GM12878 (cell line): ENCODE data around the gene PPCS. TPM values are rescaled to one million over a fixed set of nuclear protein-coding genes. Genes with fewer than 3 reads are reported as not detected.

Experiments
- ATAC-seq: fragments of 200-7000 bp; cut with Tn5 transposase; 3 replicates; pipeline ENCODE4 v1.9.1; 2020; ENCODE audit warnings: mild to moderate bottlenecking, moderate library complexity
- BruUV-seq: library from RNA; stranded (reverse); fragments of 400-500 nt; replicated peaks from 2 replicates; lab custom pipeline; 2021; lab: Mats Ljungman, UMichigan
- CTCF ChIA-PET: fragments of 300-600 bp; sonication (Branson Sonifier 250); formaldehyde crosslinking; extraction: SDS; loops from one replicate; lab custom pipeline; 2021; ENCODE audit warnings: inconsistent platforms; lab: Yijun Ruan, JAX
- POLR2A ChIA-PET: fragments of 350-600 bp; formaldehyde crosslinking; extraction: SDS; loops from one replicate; lab custom pipeline; 2021; ENCODE audit warnings: inconsistent platforms; lab: Charles Lee
- RAD21 ChIA-PET: fragments of 300-600 bp; sonication (Branson Sonifier 250); formaldehyde crosslinking; loops from one replicate; lab custom pipeline; 2023; ENCODE audit warnings: antibody characterized with exemption; ENCODE audit not compliant: unreplicated experiment; lab: Charles Lee
- SMC1A ChIA-PET: fragments of 300-600 bp; sonication (Branson Sonifier 250); formaldehyde crosslinking; loops from one replicate; lab custom pipeline; 2023; ENCODE audit not compliant: unreplicated experiment, uncharacterized antibody; lab: Charles Lee
- DNase-seq: peaks from one replicate; pipeline ENCODE4 v3.0.0-alpha.2; 2011; ENCODE audit warnings: low read depth, low spot score
- FAIRE-seq: peaks from 3 replicates; lab custom pipeline; 2011; peaks lifted over from hg19 to GRCh38; lab: Jason Lieb, UNC
- H2AFZ ChIP-seq: 2 replicates; pipeline ENCODE4 v1.6.0; 2011; ENCODE audit warnings: low read depth, low read length, control low read depth; ENCODE audit not compliant: control insufficient read depth
- H3K27ac ChIP-seq: 2 replicates; pipeline ENCODE4 v1.5.1; 2011; ENCODE audit warnings: control low read depth; ENCODE audit not compliant: control insufficient read depth, insufficient read depth
- H3K27me3 ChIP-seq, 2 experiments: replicated peaks in 1 of 2; 2 replicates each; pipeline versions ENCODE4 v1.6.0 to v1.6.1; 2011; ENCODE audit warnings: low read length in 1 of 2; ENCODE audit not compliant: control insufficient read depth in 2 of 2, insufficient read depth in 2 of 2
- H3K36me3 ChIP-seq, 2 experiments: 2 replicates each; pipeline ENCODE4 v1.5.1; 2011; ENCODE audit warnings: low read length in 1 of 2; ENCODE audit not compliant: control insufficient read depth in 2 of 2, insufficient read depth in 2 of 2
- H3K4me1 ChIP-seq: 2 replicates; pipeline ENCODE4 v1.6.1; 2011; ENCODE audit warnings: mild to moderate bottlenecking, low read length, moderate library complexity, mixed read lengths; ENCODE audit not compliant: control insufficient read depth, insufficient read depth
- H3K4me2 ChIP-seq: 2 replicates; pipeline ENCODE4 v1.6.0; 2011; ENCODE audit warnings: control low read depth; ENCODE audit not compliant: control insufficient read depth, insufficient read depth
- H3K4me3 ChIP-seq: fragments of 200-600 bp; sonication (generic); 2 replicates; pipeline ENCODE4 v1.5.1; 2016
- H3K79me2 ChIP-seq: 2 replicates; pipeline ENCODE4 v1.6.0; 2011; ENCODE audit warnings: low read length; ENCODE audit not compliant: control insufficient read depth, insufficient read depth
- H3K9ac ChIP-seq: 2 replicates; pipeline ENCODE4 v1.8.0; 2011; ENCODE audit warnings: low read length, control low read depth, mixed read lengths; ENCODE audit not compliant: control insufficient read depth, insufficient read depth
- H3K9me3 ChIP-seq: replicated peaks from 3 replicates; pipeline ENCODE4 v1.5.1; 2011; ENCODE audit warnings: mild to moderate bottlenecking, low read length; ENCODE audit not compliant: control insufficient read depth, insufficient read depth
- H4K20me1 ChIP-seq: 2 replicates; pipeline ENCODE4 v1.6.0; 2011; ENCODE audit not compliant: control insufficient read depth, insufficient read depth
- BACH1 ChIP-seq: fragments of 450-650 bp; IDR thresholded peaks from 2 replicates; pipeline ENCODE4 v1.6.1; 2017; ENCODE audit warnings: mild to moderate bottlenecking, borderline replicate concordance
- E2F8 ChIP-seq: fragments of 450-650 bp; IDR thresholded peaks from 2 replicates; pipeline ENCODE4 v1.6.1; 2018; ENCODE audit warnings: mild to moderate bottlenecking, low read depth, moderate library complexity; ENCODE audit not compliant: partially characterized antibody
- GATAD2B ChIP-seq: fragments of 450-650 bp; conservative IDR thresholded peaks from 2 replicates; pipeline ENCODE4 v1.6.1; 2017; ENCODE audit warnings: low read depth, mild to moderate bottlenecking, moderate library complexity
- HDAC6 ChIP-seq: fragments of 200-600 bp; sonication (generic); IDR thresholded peaks from one replicate; pipeline ENCODE4 v1.8.0; 2017; ENCODE audit warnings: antibody characterized with exemption; ENCODE audit not compliant: unreplicated experiment
- IRF4 ChIP-seq: IDR thresholded peaks from 2 replicates; pipeline ENCODE4 v1.6.1; 2011; ENCODE audit warnings: low read depth, low read length
- MTA3 ChIP-seq: IDR thresholded peaks from 2 replicates; pipeline ENCODE4 v1.6.1; 2012; ENCODE audit warnings: low read length, inconsistent platforms, borderline replicate concordance
- NBN ChIP-seq: fragments of 450-650 bp; IDR thresholded peaks from 2 replicates; pipeline ENCODE4 v1.6.1; 2016
- NR2C1 ChIP-seq: fragments of 450-650 bp; IDR thresholded peaks from 2 replicates; pipeline ENCODE4 v1.6.1; 2017; ENCODE audit warnings: antibody characterized with exemption, mild to moderate bottlenecking, moderate library complexity
- POLR2A ChIP-seq: IDR thresholded peaks from 2 replicates; pipeline ENCODE4 v1.6.1; 2011; ENCODE audit warnings: low read depth, mild to moderate bottlenecking, low read length
- RCOR1 ChIP-seq: conservative IDR thresholded peaks from 2 replicates; pipeline ENCODE4 v1.6.1; 2012; ENCODE audit warnings: low read depth, low read length, improper control_type of control experiment
- STAT3 ChIP-seq: IDR thresholded peaks from 2 replicates; pipeline ENCODE4 v1.6.1; 2011; ENCODE audit warnings: low read depth, low read length, improper control_type of control experiment
- ZNF274 ChIP-seq: IDR thresholded peaks from one replicate; pipeline ENCODE4 v1.8.0; 2011; ENCODE audit not compliant: insufficient read length, insufficient read depth
- WGBS: methylation state at CpG from one replicate; pipeline ENCODE4 v1.1.6; 2016; ENCODE audit warnings: low lambda C conversion rate; ENCODE audit not compliant: insufficient replicate concordance, insufficient coverage; ENCODE audit errors: missing lambda C conversion rate; 5-methylcytosine and 5-hydroxymethylcytosine counted together
- in situ Hi-C: fragments of 300-500 bp; cut with MboI; formaldehyde crosslinking; loops from 9 replicates; pipeline ENCODE4 v1.14.3; 2018; ENCODE audit warnings: mixed read lengths
- intact Hi-C: fragments of 100-400 bp; cut with micrococcal nuclease; formaldehyde crosslinking; loops from one replicate; pipeline ENCODE4 v1.14.2; 2022; ENCODE audit not compliant: unreplicated experiment
- polyA plus RNA-seq, 11 experiments: library from polyadenylated mRNA; depleted of rRNA in 4 of 11; unstranded in 6 of 11; stranded (reverse) in 5 of 11; fragments of >200 nt; fragmentation: Nextera tagmentation in 4 of 11; fragmentation: Illumina TruSeq in 1 of 11; extraction: Ambion mirVana in 4 of 11; extraction: Trizol in 1 of 11; gene quantifications; 1 replicate in 1 of 11; 2 replicates in 10 of 11; pipeline versions ENCODE4 v1.2.1 to v1.2.3, GENCODE V29; 2011 to 2016; ENCODE audit warnings: inconsistent platforms in 2 of 11, missing spikeins in 2 of 11, low read depth in 1 of 11
- total RNA-seq, 4 experiments: library from RNA; depleted of rRNA in 3 of 4; stranded (reverse); fragments of >200 nt in 3 of 4; fragmentation: Illumina TruSeq in 1 of 4; extraction: Trizol in 1 of 4; gene quantifications; 2 replicates each; pipeline versions ENCODE4 v1.2.1 to v1.2.3, GENCODE V29; 2013 to 2021
- TF ChIP-seq, protein P1 (sequence below): fragments of 450-650 bp; IDR thresholded peaks from 2 replicates; pipeline ENCODE4 v1.6.1; 2018; ENCODE audit warnings: borderline replicate concordance, mild to moderate bottlenecking; ENCODE audit not compliant: partially characterized antibody

Gene PPCS
- total and polyA plus RNA-seq, 10 of the 15 experiments (the other 5 are each of a cell fraction or from before 2014, with no cell fraction given), result 35.6 to 79.4 (median 51.9) TPM

DNA sequence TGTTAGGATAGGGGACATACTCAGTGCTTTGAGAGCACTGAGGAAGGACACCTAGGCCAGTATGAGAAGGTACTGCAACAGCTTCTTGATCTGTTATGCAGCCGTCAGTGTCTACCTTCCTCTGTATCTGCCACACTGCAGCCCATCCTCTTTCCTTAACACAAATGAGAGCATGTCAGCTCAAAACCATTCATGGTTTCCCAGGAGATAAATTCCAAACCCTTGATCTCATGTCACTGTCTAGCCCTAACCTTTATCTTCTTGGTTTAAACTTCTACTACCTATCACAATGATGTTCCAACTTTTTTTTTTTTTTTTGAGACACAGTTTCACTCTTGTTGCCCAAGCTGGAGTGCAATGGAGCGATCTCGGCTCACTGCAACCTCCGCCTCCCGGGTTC is 1.9 kb upstream of the PPCS start:
- POLR2A ChIA-PET, result interaction anchor here (0.6 kb wide), 1 partner anchor 16 kb away, joined by 4 read pairs; no protein-coding TSS in a partner anchor
- in situ Hi-C loops, result no loop called here
- no peak for TF ChIP-seq BACH1
- TF ChIP-seq, all 136 proteins: peak for 0

GRCh38 chr1:42456754-42457089 is 379 bp downstream of the PPCS start:
- in situ Hi-C loops, result no loop called here
- Histone ChIP-seq H2AFZ (peak overlapping the region; percentile 99), H3K4me3 (peak overlapping the region; percentile 92), H3K4me2 (peak overlapping the region; percentile 93), H3K27me3 (no peaks in the 10 kb centered on the region), H3K79me2 (peaks cover 22% of the 10 kb centered on the region), H4K20me1 (no peaks in the 10 kb centered on the region), H3K36me3 (peaks cover 0 to 8% of the 10 kb centered on the region in 2 experiments; a peak in 1 of 4 replicates), H3K9me3 (no peaks in the 10 kb centered on the region), H3K4me1 (peaks cover 5% of the 10 kb centered on the region), H3K27ac (peak overlapping the region; percentile 82), H3K9ac (peak overlapping the region; percentile 86)
- peak; percentile 83 for ATAC-seq
- intact Hi-C loops, result loop anchor here (5.0 kb wide), 1 partner anchor 114 kb away; no protein-coding TSS in a partner anchor
- FAIRE-seq, result no peak
- ChIA-PET SMC1A (interaction anchor here (0.6 to 1.1 kb wide), 3 partner anchors 9 to 201 kb away, joined by 3 to 4 read pairs (median 3); partner anchors contain the start of gene PPIH), CTCF (no interaction called here), RAD21 (interaction anchor here (1.2 kb wide), 1 partner anchor 12 kb away, joined by 4 read pairs; no protein-coding TSS in a partner anchor), POLR2A (interaction anchor here (1.0 to 1.6 kb wide), 3 partner anchors 98 to 315 kb away, joined by 3 to 4 read pairs (median 3); partner anchors contain the start of genes C1orf50 and P3H1)
- 1% methylated on average over 23 of the region's 23 CpGs for WGBS
- no TSS peak for BruUV-seq
- peak; percentile 26 for DNase-seq
- TF ChIP-seq MTA3 (no peak; the same call in 1 of the 2 replicates), HDAC6 (no peak), BACH1 (no peak), GATAD2B (peak; percentile 19), RCOR1 (no peak), E2F8 (no peak), IRF4 (no peak), POLR2A (peak; percentile 7; the same call in 1 of the 2 replicates), NR2C1 (peak; percentile 62), STAT3 (no peak), NBN (peak; percentile 5; the same call in 1 of the 2 replicates), ZNF274 (no peak)
- TF ChIP-seq, protein P1, sequence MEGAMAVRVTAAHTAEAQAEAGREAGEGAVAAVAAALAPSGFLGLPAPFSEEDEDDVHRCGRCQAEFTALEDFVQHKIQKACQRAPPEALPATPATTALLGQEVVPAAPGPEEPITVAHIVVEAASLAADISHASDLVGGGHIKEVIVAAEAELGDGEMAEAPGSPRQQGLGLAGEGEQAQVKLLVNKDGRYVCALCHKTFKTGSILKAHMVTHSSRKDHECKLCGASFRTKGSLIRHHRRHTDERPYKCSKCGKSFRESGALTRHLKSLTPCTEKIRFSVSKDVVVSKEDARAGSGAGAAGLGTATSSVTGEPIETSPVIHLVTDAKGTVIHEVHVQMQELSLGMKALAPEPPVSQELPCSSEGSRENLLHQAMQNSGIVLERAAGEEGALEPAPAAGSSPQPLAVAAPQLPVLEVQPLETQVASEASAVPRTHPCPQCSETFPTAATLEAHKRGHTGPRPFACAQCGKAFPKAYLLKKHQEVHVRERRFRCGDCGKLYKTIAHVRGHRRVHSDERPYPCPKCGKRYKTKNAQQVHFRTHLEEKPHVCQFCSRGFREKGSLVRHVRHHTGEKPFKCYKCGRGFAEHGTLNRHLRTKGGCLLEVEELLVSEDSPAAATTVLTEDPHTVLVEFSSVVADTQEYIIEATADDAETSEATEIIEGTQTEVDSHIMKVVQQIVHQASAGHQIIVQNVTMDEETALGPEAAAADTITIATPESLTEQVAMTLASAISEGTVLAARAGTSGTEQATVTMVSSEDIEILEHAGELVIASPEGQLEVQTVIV, result peak; percentile 82

More for the DNA sequence above, 1.9 kb upstream of the PPCS start:
- peaks cover 0 to 8% of the 10 kb centered on the region in 2 experiments; a peak in 1 of 4 replicates for H3K36me3 ChIP-seq
- H3K9ac ChIP-seq, result no peak overlapping the region
- ATAC-seq (no peak), FAIRE-seq (no peak), DNase-seq (no peak)
- BruUV-seq, result no TSS peak
- no peak overlapping the region for H3K27ac ChIP-seq
- no peak overlapping the region for H3K4me3 ChIP-seq
- peaks cover 22% of the 10 kb centered on the region for H3K79me2 ChIP-seq
- no peak overlapping the region for H3K4me2 ChIP-seq
- CTCF ChIA-PET, result no interaction called here
- no peaks in the 10 kb centered on the region for H3K9me3 ChIP-seq
- no peak overlapping the region for H2AFZ ChIP-seq
- peaks cover 5% of the 10 kb centered on the region for H3K4me1 ChIP-seq
- intact Hi-C loops, result no loop called here
- H3K27me3 ChIP-seq, result no peaks in the 10 kb centered on the region
- 100% methylated on average over 5 of the region's 5 CpGs for WGBS
- no peaks in the 10 kb centered on the region for H4K20me1 ChIP-seq
- SMC1A ChIA-PET, result interaction anchor here (0.5 to 0.7 kb wide), 2 partner anchors 184 to 863 kb away, joined by 3 read pairs; no protein-coding TSS in a partner anchor
- RAD21 ChIA-PET, result no interaction called here
